ENCODE data around the gene MEGF9.

DNA sequence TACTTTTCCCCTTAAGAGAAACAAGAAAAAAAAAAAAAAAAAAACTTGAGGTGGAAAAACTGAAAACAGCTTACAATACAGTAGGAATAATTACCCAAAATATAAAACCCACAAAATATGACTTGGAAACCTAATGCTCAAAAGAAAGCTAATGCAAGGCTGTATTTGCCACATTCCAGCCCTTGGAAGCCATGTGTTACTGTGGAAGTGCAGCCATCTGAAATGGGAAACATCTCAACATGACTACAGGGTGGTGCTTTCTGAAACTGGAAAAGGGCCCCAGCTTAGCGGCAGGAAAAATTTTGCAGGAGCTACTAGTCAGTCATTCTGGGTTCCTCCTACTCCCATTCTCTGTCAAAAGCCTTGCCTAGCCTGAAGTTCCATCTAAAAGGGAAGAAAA is 154.7 kb downstream of the MEGF9 start:
- TF ChIP-seq, protein P1, sequence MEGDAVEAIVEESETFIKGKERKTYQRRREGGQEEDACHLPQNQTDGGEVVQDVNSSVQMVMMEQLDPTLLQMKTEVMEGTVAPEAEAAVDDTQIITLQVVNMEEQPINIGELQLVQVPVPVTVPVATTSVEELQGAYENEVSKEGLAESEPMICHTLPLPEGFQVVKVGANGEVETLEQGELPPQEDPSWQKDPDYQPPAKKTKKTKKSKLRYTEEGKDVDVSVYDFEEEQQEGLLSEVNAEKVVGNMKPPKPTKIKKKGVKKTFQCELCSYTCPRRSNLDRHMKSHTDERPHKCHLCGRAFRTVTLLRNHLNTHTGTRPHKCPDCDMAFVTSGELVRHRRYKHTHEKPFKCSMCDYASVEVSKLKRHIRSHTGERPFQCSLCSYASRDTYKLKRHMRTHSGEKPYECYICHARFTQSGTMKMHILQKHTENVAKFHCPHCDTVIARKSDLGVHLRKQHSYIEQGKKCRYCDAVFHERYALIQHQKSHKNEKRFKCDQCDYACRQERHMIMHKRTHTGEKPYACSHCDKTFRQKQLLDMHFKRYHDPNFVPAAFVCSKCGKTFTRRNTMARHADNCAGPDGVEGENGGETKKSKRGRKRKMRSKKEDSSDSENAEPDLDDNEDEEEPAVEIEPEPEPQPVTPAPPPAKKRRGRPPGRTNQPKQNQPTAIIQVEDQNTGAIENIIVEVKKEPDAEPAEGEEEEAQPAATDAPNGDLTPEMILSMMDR (IDR thresholded peaks at IDR 0.05; ENCODE audit: low read length), result no peak
- no peak for TF ChIP-seq EZH2 (IDR thresholded peaks at IDR 0.05; ENCODE audit: borderline replicate concordance, low read length)

Data from OCI-LY1 (cell line).